Left cardiac atrium (tissue), 4 donors: Measurements from ENCODE around the gene ANTKMT. TPM values are rescaled to one million over a fixed set of nuclear protein-coding genes. Genes with fewer than 3 reads are reported as not detected.
A peak's percentile ranks its signal among the peaks of the same experiment; 100 is the strongest.

Experiments used
- ATAC-seq, 2 donors: fragments of 200-7000 bp; cut with Tn5 transposase; one replicate each; pipeline ENCODE4 v1.9.1; 2020; ENCODE audit warnings: mild to moderate bottlenecking in 2 of 2, moderate library complexity in 2 of 2
- DNase-seq: peaks from one replicate; pipeline ENCODE4 v3.0.0-alpha.2; 2020
- intact Hi-C, 2 donors: fragments of 100-400 bp; cut with DNase I; formaldehyde crosslinking; loops; one replicate each; pipeline versions ENCODE4 v1.14.1 to v1.15.1; 2022 to 2023
- total RNA-seq, 2 donors: library from RNA; stranded (reverse); fragmentation: NEBNext Ultra II Directional; extraction: Animal tissue kit (Norgen Biotek cat#: 25700); gene quantifications; one replicate each; pipeline ENCODE4 v1.2.1, GENCODE V29; 2021
- donor health status: DM: no; HTN: yes; CAD: no.
- donor health status: DM: no; HTN: yes; CAD: no; lungs with severe emphysema.
- donor health status: DM: yes; HTN: yes; CAD: no.
- donor health status: Dilated cardiomyopathy.

ANTKMT gene
- total RNA-seq, 2 donors from 2014 or later = 32.5 to 36.8 TPM

- DNase-seq (no peak), ATAC-seq (no peak)
- intact Hi-C loops = no loop called here
These were observed 26.0 kb upstream of the ANTKMT start for GRCh38 chr16:694863-695354.

- ATAC-seq (peak; percentile 38 to 51), DNase-seq (no peak)
- intact Hi-C loops = no loop called here
These were observed 25.4 kb upstream of the ANTKMT start for GRCh38 chr16:695355-696089.

- DNase-seq (no peak), ATAC-seq (no peak)
- intact Hi-C loops = no loop called here
These were observed 21.9 kb upstream of the ANTKMT start for GRCh38 chr16:698911-699671.

GRCh38 chr16:700684-701584 lies 20.0 kb upstream of the ANTKMT start:
- DNase-seq = no peak
- ATAC-seq = peak; percentile 72 to 83
- intact Hi-C loops = no loop called here

- ATAC-seq (no peak), DNase-seq (no peak)
- intact Hi-C loops = no loop called here
These were observed 18.6 kb upstream of the ANTKMT start for GRCh38 chr16:702341-702740.

GRCh38 chr16:703406-703805 lies 17.5 kb upstream of the ANTKMT start:
- intact Hi-C loops = no loop called here
- no peak for ATAC-seq

GRCh38 chr16:704047-704446 lies 16.9 kb upstream of the ANTKMT start:
- DNase-seq (no peak), ATAC-seq (no peak)
- intact Hi-C loops = no loop called here

More at GRCh38 chr16:703406-703805, 17.5 kb upstream of the ANTKMT start:
- DNase-seq = no peak

- DNase-seq = no peak
- ATAC-seq = no peak
- intact Hi-C loops = no loop called here
These were observed 16.2 kb upstream of the ANTKMT start for GRCh38 chr16:704552-705380.

- ATAC-seq (no peak), DNase-seq (no peak)
- intact Hi-C loops = no loop called here
These were observed 15.3 kb upstream of the ANTKMT start, which contains the start of gene FBXL16 for GRCh38 chr16:705431-706188. Gene FBXL16 (minus strand): TSS chr16:705801. CDS start chr16:697405, 8,396 bp downstream.

- ATAC-seq = no peak
- DNase-seq = no peak
- intact Hi-C loops = no loop called here
These were observed 14.5 kb upstream of the ANTKMT start for GRCh38 chr16:706189-707061.

GRCh38 chr16:707062-707538 lies 13.8 kb upstream of the ANTKMT start:
- DNase-seq = no peak
- intact Hi-C loops = no loop called here
- no peak for ATAC-seq

- DNase-seq (no peak), ATAC-seq (no peak)
- intact Hi-C loops = no loop called here
These were observed 12.9 kb upstream of the ANTKMT start for GRCh38 chr16:708019-708418.

- ATAC-seq (no peak), DNase-seq (no peak)
- intact Hi-C loops = no loop called here
These were observed 12.0 kb upstream of the ANTKMT start for GRCh38 chr16:708959-709358.

GRCh38 chr16:709566-710499 lies 11.1 kb upstream of the ANTKMT start:
- DNase-seq (no peak), ATAC-seq (no peak)
- intact Hi-C loops = loop anchor here in 1 of 2 donors (5.0 to 10.0 kb wide), 2 partner anchors 77 to 345 kb away; partner anchors contain the start of genes CHTF18 and RPUSD1

GRCh38 chr16:710500-711075 lies 10.4 kb upstream of the ANTKMT start:
- intact Hi-C loops = loop anchor here (1.0 to 10.0 kb wide), 3 partner anchors 75 to 344 kb away; partner anchors contain the start of genes CHTF18 (in 1 of the 2) and RPUSD1 (in 1 of the 2)
- DNase-seq (no peak), ATAC-seq (no peak)
